Measurements from ENCODE around the gene TCERG1L.

DNA sequence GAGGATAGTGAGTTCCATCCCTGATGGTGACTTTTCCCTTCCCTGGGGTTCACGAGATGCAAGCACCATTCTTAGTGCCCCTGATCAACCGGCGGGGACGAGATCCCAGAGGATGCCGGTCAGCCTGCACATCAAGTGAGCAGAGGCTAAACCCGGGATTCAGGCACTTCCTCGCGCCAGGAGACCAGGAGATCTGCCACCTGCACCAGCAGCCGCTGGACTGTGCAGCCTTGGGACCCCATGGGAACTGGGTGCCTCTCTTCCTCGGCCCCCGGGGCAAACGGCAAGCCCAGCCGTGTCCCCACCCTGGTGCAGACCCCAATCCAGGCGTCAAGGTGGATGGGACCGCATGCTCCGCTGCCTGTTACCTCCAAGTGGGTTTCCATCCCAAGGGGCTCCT is 88.5 kb downstream of the TCERG1L start:
- no peak for TF ChIP-seq POLR2A (conservative IDR thresholded peaks at IDR 0.05)
- TF ChIP-seq FOXJ2 (tag; IDR thresholded peaks at IDR 0.05) = no peak
- TF ChIP-seq ZBTB9 (CRISPR knock-in tag; IDR thresholded peaks at IDR 0.05) = no peak
- no peak for TF ChIP-seq BHLHE40 (IDR thresholded peaks at IDR 0.05; ENCODE audit: low read length)
- TF ChIP-seq, protein P1, sequence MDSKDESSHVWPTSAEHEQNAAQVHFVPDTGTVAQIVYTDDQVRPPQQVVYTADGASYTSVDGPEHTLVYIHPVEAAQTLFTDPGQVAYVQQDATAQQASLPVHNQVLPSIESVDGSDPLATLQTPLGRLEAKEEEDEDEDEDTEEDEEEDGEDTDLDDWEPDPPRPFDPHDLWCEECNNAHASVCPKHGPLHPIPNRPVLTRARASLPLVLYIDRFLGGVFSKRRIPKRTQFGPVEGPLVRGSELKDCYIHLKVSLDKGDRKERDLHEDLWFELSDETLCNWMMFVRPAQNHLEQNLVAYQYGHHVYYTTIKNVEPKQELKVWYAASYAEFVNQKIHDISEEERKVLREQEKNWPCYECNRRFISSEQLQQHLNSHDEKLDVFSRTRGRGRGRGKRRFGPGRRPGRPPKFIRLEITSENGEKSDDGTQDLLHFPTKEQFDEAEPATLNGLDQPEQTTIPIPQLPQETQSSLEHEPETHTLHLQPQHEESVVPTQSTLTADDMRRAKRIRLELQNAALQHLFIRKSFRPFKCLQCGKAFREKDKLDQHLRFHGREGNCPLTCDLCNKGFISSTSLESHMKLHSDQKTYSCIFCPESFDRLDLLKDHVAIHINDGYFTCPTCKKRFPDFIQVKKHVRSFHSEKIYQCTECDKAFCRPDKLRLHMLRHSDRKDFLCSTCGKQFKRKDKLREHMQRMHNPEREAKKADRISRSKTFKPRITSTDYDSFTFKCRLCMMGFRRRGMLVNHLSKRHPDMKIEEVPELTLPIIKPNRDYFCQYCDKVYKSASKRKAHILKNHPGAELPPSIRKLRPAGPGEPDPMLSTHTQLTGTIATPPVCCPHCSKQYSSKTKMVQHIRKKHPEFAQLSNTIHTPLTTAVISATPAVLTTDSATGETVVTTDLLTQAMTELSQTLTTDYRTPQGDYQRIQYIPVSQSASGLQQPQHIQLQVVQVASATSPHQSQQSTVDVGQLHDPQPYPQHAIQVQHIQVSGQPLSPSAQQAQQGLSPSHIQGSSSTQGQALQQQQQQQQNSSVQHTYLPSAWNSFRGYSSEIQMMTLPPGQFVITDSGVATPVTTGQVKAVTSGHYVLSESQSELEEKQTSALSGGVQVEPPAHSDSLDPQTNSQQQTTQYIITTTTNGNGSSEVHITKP (IDR thresholded peaks at IDR 0.05; ENCODE audit: partially characterized antibody) = no peak
